Body of pancreas (tissue), 4 donors: ENCODE measurements around the gene SLC35D3. TPM values are rescaled to one million over a fixed set of nuclear protein-coding genes. Genes with fewer than 3 reads are reported as not detected.
"Not testable (repeated sequence)": the region's sequence is repeated elsewhere in the genome, so short reads cannot be mapped to it uniquely, and the experiment has no call there.

Experiments
- ATAC-seq: fragments of 150-250 bp; one replicate; pipeline ENCODE4 v1.9.1; 2016
- DNase-seq, 4 donors: peaks; one replicate each; pipeline ENCODE4 v3.0.0-alpha.2; 2019
- H3K27ac ChIP-seq, 4 donors: fragments of 200-600 bp; sonication (generic); 1 replicate in 3 of 4; 2 replicates in 1 of 4; pipeline versions ENCODE4 v1.5.1 to v1.6.1; 2016 to 2019; ENCODE audit warnings: mild to moderate bottlenecking in 1 of 4, mixed read lengths in 1 of 4, moderate library complexity in 1 of 4
- H3K27me3 ChIP-seq, 2 donors: fragments of 200-600 bp; sonication (generic); one replicate each; pipeline ENCODE4 v1.6.0; 2016; ENCODE audit warnings: mild to moderate bottlenecking in 1 of 2
- H3K36me3 ChIP-seq, 2 donors: fragments of 200-600 bp; sonication (generic); replicated peaks in 1 of 2; 2 replicates each; pipeline ENCODE4 v1.5.1; 2016; ENCODE audit warnings: low read depth in 2 of 2; ENCODE audit not compliant: insufficient read depth in 1 of 2
- H3K4me1 ChIP-seq: fragments of 200-600 bp; sonication (generic); one replicate; pipeline ENCODE4 v1.6.0; 2016
- H3K4me3 ChIP-seq, 2 donors: fragments of 200-600 bp; sonication (generic); 1 replicate in 1 of 2; 2 replicates in 1 of 2; pipeline ENCODE4 v1.5.1; 2016 to 2019
- H3K9me3 ChIP-seq, 3 donors: fragments of 200-600 bp; sonication (generic); 1 replicate in 2 of 3; 2 replicates in 1 of 3; pipeline ENCODE4 v1.5.1; 2016
- CTCF ChIP-seq, 7 experiments: fragments of 450-650 bp in 4 of 7; fragments of 200-600 bp in 3 of 7; sonication (generic) in 3 of 7; IDR thresholded peaks; one replicate each; pipeline ENCODE4 v1.5.1; 2016 to 2019; ENCODE audit warnings: antibody characterized with exemption in 7 of 7
- POLR2A ChIP-seq, 3 donors: fragments of 450-650 bp; IDR thresholded peaks; one replicate each; pipeline ENCODE4 v1.6.1; 2016; ENCODE audit warnings: antibody characterized with exemption in 3 of 3, mild to moderate bottlenecking in 2 of 3
- WGBS, 2 donors: methylation state at CpG; one replicate each; pipeline ENCODE4 v1.1.5; 2017; 5-methylcytosine and 5-hydroxymethylcytosine counted together
- intact Hi-C: fragments of 100-400 bp; cut with DNase I; formaldehyde crosslinking; loops from one replicate; pipeline ENCODE4 v1.15.1; 2023
- total RNA-seq, 2 donors: library from RNA; depleted of rRNA; stranded (reverse); fragments of >200 nt; gene quantifications; one replicate each; pipeline ENCODE4 v1.1.0, GENCODE V29; 2016

SLC35D3 gene
- total RNA-seq, 2 donors from 2014 or later, result not detected

- H3K9me3 ChIP-seq, result no peaks in the 10 kb centered on the region
- ATAC-seq, result no peak
- no peaks in the 10 kb centered on the region for H3K27me3 ChIP-seq
- H3K4me1 ChIP-seq, result no peaks in the 10 kb centered on the region
- 79 to 81% methylated on average over 3 of the region's 3 CpGs for WGBS, 2 donors
- TF ChIP-seq CTCF (IDR thresholded peaks at IDR 0.05), result no peak
- no peak overlapping the region for H3K4me3 ChIP-seq
- no peak for DNase-seq
- intact Hi-C loops, result no loop called here
- no peak overlapping the region for H3K27ac ChIP-seq
- H3K36me3 ChIP-seq, result no peaks in the 10 kb centered on the region
These were observed 33.0 kb downstream of the SLC35D3 start for GRCh38 chr6:136955123-136955522.

GRCh38 chr6:136956590-136957544, 34.8 kb downstream of the SLC35D3 start:
- TF ChIP-seq POLR2A (IDR thresholded peaks at IDR 0.05), result no peak
- TF ChIP-seq CTCF (IDR thresholded peaks at IDR 0.05), result no peak
- DNase-seq (no peak), ATAC-seq (no peak)
- Histone ChIP-seq H3K9me3 (no peaks in the 10 kb centered on the region), H3K27ac (no peak overlapping the region), H3K4me1 (no peaks in the 10 kb centered on the region), H3K27me3 (no peaks in the 10 kb centered on the region), H3K4me3 (no peak overlapping the region), H3K36me3 (no peaks in the 10 kb centered on the region)
- WGBS, 2 donors, result 71 to 83% methylated on average over 14 of the region's 14 CpGs
- intact Hi-C loops, result no loop called here

- intact Hi-C loops, result no loop called here
- 88 to 89% methylated on average over 5 of the region's 5 CpGs for WGBS, 2 donors
- Histone ChIP-seq H3K27ac (no peak overlapping the region), H3K27me3 (no peaks in the 10 kb centered on the region), H3K4me1 (no peaks in the 10 kb centered on the region), H3K4me3 (no peak overlapping the region), H3K36me3 (no peaks in the 10 kb centered on the region), H3K9me3 (no peaks in the 10 kb centered on the region)
- ATAC-seq, result no peak
- no peak for TF ChIP-seq POLR2A (IDR thresholded peaks at IDR 0.05)
- DNase-seq, result no peak
These were observed 36.1 kb downstream of the SLC35D3 start for GRCh38 chr6:136958168-136958567.

- H3K9me3 ChIP-seq, result no peaks in the 10 kb centered on the region
- H3K4me1 ChIP-seq, result no peaks in the 10 kb centered on the region
- 56 to 58% methylated on average over 11 to 14 of the region's 14 CpGs for WGBS, 2 donors
- no peak for TF ChIP-seq POLR2A (IDR thresholded peaks at IDR 0.05)
- TF ChIP-seq CTCF (IDR thresholded peaks at IDR 0.05), result no peak
- no peak overlapping the region for H3K4me3 ChIP-seq
- peak in 3 of 4 donors; percentile 29 to 54 (median 45) for DNase-seq
- intact Hi-C loops, result no loop called here
- ATAC-seq, result no peak
- no peaks in the 10 kb centered on the region for H3K36me3 ChIP-seq
- H3K27ac ChIP-seq, result no peak overlapping the region
- H3K27me3 ChIP-seq, result no peaks in the 10 kb centered on the region
These were observed 37.4 kb downstream of the SLC35D3 start for GRCh38 chr6:136959471-136959891.

- H3K27ac ChIP-seq, DNase-seq, H3K9me3 ChIP-seq, H3K36me3 ChIP-seq, ATAC-seq, intact Hi-C loops, H3K4me3 ChIP-seq, H3K4me1 ChIP-seq, H3K27me3 ChIP-seq: not testable (repeated sequence)
- 84 to 86% methylated on average over 6 of the region's 6 CpGs for WGBS, 2 donors
These were observed 37.8 kb downstream of the SLC35D3 start for GRCh38 chr6:136959935-136960334.
